GM19023 (cell line): Measurements from ENCODE around the gene OR2G6.
"Not testable (repeated sequence)": the region's sequence is repeated elsewhere in the genome, so short reads cannot be mapped to it uniquely, and the experiment has no call there.

ENCODE experiments used
- ATAC-seq: cut with Tn5 transposase; IDR thresholded peaks from one replicate; pipeline ENCODE4 v1.9.1; 2021; ENCODE audit warnings: mild to moderate bottlenecking, moderate library complexity; ENCODE audit not compliant: unreplicated experiment

The OR2G6 gene

GRCh38 chr1:248573856-248574255 is 66.0 kb downstream of the OR2G6 start:
- not testable (repeated sequence) for ATAC-seq

- ATAC-seq: not testable (repeated sequence)
Observed at GRCh38 chr1:248574657-248575056, 66.8 kb downstream of the OR2G6 start, which contains the start of gene OR2T34. OR2T34 (minus strand) TSS chr1:248574757; CDS start chr1:248574757, 0 bp downstream.

GRCh38 chr1:248576260-248576980 is 68.5 kb downstream of the OR2G6 start:
- no peak for ATAC-seq
